Right lobe of liver (tissue), 4 donors: ENCODE results near the gene NRIP1.

Source experiments
- CTCF ChIP-seq, 4 donors: fragments of 200-600 bp in 3 of 4; fragments of 450-650 bp in 1 of 4; IDR thresholded peaks; one replicate each; pipeline versions ENCODE4 v1.5.1 to v1.8.0; 2016 to 2022; ENCODE audit warnings: antibody characterized with exemption in 4 of 4, mild to moderate bottlenecking in 2 of 4
- POLR2A ChIP-seq: fragments of 450-650 bp; IDR thresholded peaks from one replicate; pipeline ENCODE4 v1.6.1; 2017; ENCODE audit warnings: antibody characterized with exemption, mild to moderate bottlenecking
- donor health status: DM: no; HTN: no; CAD: no.
- donor health status: DM: no; HTN: no; CAD: no.
- donor health status: DM: no; HTN: yes; CAD: no.

- no peak for TF ChIP-seq CTCF (IDR thresholded peaks at IDR 0.05)
- no peak for TF ChIP-seq POLR2A
These were observed 31.3 kb upstream of the NRIP1 start for GRCh38 chr21:15096146-15096545.
